GM11168 (cell line): Measurements from ENCODE around the gene RPL35.
"Not testable (repeated sequence)": the region's sequence is repeated elsewhere in the genome, so short reads cannot be mapped to it uniquely, and the experiment has no call there.

Experiments used
- in situ Hi-C: fragments of 300-500 bp; cut with MboI; formaldehyde crosslinking; loops from one replicate; pipeline ENCODE4 v1.12.0; 2022; ENCODE audit warnings: low sequenced_read_pairs; ENCODE audit not compliant: unreplicated experiment

The RPL35 gene

GRCh38 chr9:124853605-124854143, 8.1 kb downstream of the RPL35 start:
- in situ Hi-C loops = loop anchor here (5.0 kb wide), 1 partner anchor 81 kb away; the partner anchor contains the start of gene NR6A1

GRCh38 chr9:124852829-124853531, 8.8 kb downstream of the RPL35 start, which contains the start of gene WDR38:
Gene WDR38, plus strand, starts transcription at chr9:124853460. Its CDS starts 72 bp downstream, at chr9:124853532.
- in situ Hi-C loops = loop anchor here (5.0 kb wide), 1 partner anchor 81 kb away; the partner anchor contains the start of gene NR6A1

DNA sequence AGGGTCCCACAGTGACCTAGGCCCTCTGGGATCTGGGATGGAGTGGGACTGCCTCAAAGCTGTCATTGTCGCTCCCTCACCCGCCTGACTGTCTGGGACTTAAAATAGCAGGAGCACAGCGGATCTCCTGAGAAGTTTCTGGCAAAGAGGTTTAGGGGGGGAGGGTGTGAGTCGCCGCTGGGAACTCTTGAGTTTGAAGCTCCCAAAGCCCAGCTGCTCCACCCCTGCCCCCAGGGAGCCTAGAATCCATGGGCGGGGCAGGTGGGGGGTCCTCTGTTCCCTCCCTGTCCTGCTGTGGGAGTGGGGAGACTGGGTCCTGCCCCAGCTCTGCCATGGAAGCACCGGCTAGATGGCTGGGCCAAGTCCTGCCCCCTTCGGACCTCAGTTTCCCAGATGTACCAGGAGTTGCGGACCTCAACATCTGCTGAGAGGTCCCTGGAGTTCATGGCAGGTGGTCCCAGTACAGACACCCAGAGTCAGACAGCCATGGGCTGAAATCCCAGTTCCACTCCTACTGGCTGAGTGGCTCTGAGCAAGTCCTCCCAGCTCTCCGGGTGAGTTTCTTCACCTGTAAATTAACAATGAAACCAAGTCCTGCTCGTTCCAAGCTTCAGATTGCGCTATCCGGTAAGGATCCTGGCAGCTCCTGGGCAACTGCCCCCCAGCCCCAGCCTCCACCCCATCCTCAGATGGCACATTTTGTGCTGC, 9.5 kb downstream of the RPL35 start:
- in situ Hi-C loops = loop anchor here (5.0 kb wide), 1 partner anchor 80 kb away; the partner anchor contains the start of gene NR6A1

DNA sequence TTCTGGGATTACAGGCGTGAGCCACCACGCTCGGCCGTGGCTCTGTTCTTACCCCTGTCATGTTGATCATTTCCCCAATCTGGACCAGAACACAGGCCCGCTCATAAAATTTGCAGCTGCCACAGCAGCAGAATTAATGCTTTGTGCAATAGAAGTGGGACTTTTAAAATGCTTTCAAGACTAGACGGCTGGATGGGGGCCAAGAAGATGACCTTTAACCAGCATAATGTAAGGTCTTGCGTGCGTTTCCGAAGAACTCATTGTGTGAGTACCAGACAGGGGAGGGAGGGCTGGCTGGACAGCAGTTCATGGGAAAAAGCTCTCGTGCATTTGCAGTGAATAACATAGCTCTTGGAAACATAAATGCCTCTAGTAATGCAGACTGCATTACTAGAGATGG, 12.0 kb downstream of the RPL35 start:
- in situ Hi-C loops = loop anchor here (5.0 kb wide), 1 partner anchor 78 kb away; the partner anchor contains the start of gene NR6A1

- in situ Hi-C loops = no loop called here
Measured at GRCh38 chr9:124846969-124847368, 14.8 kb downstream of the RPL35 start.

DNA sequence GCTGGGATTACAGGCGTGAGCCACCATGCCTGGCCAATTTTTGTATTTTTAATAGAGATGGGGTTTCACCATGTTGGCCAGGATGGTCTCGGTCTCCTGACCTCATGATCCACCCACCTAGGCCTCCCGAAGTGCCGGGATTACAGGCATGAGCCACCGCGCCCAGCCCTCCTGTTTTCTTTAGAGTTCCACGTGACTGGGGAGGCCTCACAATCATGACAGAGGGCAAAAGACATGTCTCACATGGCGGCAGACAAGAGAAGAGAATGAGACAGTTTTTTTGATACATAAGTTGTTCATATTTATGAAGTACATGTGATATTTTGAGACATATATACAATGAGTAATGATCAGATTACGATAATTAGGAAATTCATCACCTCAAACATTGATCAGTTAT, 15.3 kb downstream of the RPL35 start:
- in situ Hi-C loops = not testable (repeated sequence)

DNA sequence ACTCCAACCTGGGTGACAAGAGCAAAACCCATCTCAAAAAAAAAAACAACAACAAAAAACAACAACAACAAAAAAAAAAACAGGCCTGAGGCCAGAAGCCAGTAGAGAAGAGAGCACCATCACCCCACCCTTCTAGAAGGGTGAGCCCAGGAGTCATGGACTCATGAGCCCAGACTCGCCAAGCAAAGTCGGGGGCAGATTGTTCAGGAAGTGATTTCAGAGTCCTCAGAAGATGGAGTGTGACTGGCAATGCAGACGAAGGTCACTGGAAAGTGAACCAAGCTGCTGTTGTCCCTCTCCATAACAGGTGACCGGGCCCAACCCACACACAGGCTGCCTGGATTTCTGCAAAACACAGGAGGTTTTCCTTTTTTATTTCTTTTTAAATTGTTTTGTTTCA, 17.5 kb downstream of the RPL35 start:
- in situ Hi-C loops = no loop called here

GRCh38 chr9:124843456-124844034, 18.2 kb downstream of the RPL35 start:
- in situ Hi-C loops = no loop called here

DNA sequence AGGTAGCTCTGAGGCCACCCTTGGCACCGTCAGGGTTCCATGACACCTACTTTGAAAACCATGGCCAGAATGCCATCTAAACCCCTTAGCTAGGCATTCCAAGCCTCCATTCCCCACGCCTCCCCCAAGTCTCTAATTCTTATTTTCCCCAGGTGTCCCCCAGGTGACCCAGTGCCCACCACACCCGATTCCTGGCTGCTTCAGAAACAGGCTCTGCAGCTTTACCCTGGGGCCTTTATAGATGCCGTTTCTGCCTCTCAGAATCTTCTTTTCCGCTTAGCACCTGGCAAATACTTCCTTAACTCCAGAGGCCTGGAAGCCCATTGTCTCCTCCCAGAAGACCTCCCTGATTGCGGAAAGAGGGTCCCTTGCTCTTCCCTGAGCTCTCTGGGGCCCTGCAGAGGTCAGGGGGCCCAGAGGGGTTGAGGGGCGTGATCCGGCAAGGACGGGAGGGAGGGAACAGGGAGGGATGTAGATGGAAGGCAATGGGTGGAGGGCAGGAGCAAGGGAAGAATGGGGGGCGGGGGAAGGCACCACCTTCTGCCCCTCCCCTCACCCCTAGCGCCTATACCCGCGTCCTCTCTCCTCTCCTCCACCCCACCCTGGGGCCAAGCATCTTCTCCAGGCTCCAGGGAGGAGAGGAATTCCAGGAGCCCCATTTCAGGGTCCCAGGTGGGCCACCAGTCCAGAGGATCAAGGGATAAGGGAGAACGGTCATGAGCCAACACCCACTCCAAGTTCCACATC, 20.5 kb downstream of the RPL35 start:
- in situ Hi-C loops = no loop called here

DNA sequence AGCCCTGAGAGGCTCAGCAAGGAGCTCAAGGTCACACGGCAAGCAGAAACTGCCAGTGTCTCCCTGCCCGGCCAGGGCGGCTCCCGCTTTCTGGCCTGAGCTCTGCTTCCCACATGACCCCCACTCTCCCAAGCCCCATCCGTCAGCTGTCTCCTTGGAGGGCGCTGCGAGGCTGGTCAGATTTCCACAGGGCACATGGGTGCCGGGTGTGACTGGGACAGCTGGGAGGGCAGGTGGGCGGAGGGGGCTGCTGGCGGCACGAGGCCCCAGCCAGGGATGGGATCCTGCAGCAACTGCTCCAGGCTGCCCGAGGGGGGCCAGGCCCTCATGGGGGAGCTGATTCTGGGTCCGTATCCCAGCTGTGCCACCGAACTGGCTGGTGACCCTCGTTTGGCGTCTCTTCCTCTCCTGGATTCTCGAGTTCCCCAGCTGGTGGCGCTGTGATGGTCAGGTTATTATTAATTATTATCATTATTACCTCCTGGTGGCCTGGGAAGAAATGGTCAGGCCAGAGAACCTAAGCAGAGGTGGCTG, 21.4 kb downstream of the RPL35 start:
- in situ Hi-C loops = no loop called here

- in situ Hi-C loops = no loop called here
Measured at GRCh38 chr9:124839612-124840299, 22.0 kb downstream of the RPL35 start.

- in situ Hi-C loops = not testable (repeated sequence)
Measured at GRCh38 chr9:124838567-124839275, 23.0 kb downstream of the RPL35 start.

DNA sequence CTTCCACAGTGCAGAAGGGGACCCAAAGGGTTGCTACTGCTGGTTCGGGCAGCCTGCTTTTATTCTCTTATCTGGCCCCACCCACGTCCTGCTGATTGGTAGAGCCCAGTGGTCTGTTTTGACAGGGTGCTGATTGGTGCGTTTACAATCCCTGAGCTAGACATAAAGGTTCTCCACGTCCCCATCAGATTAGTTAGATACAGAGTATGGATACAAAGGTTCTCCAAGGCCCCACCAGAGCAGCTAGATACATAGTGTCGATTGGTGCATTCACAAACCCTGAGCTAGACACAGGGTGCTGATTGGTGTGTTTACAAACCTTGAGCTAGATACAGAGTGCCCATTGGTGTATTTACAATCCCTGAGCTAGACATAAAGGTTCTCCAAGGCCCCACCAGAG, 23.6 kb downstream of the RPL35 start:
- in situ Hi-C loops = not testable (repeated sequence)

GRCh38 chr9:124835026-124835557, 26.7 kb downstream of the RPL35 start:
- in situ Hi-C loops = no loop called here

DNA sequence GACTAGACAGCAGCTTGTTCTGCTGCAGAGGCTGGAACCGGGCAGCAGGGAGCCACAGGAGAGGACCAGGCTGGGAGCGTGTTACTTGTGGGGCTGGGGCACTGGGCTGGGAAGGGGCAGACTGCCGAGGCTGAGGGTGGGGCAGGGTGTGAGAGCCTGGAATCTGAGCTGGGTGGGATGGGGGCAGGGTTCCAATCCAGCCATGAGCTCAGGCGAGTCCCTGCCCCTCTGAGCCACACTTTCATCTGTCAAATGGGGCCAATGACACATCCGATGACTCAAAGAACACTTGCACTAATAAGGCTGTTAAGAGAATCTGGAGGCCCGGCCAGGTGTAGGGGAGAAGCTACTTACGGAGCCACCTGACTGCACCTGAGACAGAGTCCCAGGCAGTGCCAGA, 27.2 kb downstream of the RPL35 start:
- in situ Hi-C loops = no loop called here

DNA sequence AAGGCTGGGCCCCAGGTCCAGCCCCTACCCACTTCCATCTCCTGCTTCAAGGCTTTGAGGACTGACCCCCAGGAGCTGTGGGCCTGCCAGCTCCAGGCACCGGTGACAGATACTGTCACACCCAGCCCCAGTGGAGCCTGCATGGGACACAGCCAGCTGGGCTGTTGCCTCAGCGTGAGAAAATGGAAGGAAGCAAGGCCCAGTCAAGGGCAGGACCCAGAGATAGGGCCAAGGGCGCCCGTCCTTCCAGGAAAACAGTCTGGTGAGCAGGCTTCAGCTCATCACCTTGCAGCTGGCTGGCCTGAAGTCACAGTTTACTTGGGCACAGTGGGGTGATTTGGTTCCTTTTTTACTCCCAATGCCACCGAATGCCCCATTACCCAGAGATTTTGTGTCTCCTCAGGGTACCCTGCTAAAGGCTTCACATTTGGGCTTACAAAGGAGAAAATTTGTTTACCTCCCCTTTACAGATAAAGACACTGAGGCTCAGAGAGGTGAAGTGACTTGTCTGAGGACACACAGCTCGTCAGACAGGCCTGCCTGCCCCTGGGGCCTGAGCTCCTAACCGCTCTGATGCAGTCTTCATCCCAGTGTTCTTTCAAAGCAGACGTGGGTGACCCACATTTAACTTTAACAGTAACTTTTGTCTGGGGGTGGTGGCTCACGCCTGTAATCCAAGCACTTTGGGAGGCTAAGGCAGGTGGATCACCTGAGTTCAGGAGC, 30.0 kb downstream of the RPL35 start:
- in situ Hi-C loops = no loop called here

DNA sequence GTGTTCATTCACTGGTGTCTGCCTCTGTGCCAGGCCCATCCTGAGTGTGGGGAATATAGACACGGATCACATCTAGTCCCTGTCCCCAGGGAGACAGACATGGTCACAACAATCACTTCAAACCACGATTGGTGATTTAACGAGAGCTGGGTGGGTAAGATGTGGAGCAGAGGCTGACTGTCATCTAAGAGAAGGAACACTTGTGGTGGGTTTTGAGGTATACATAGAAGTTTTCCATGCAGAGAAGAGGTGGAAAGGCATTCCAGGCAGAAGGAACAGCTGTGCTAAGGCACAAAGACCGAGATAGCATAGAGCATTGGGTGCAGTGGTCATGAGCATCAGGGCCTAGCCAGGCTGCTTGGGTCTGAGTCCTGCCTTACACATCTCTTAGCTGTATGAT, 31.2 kb downstream of the RPL35 start:
- in situ Hi-C loops = no loop called here

GRCh38 chr9:124829334-124829669, 32.5 kb downstream of the RPL35 start:
- in situ Hi-C loops = no loop called here
